Measurements from ENCODE around the gene GFI1B. TPM values are rescaled to one million over a fixed set of nuclear protein-coding genes. Genes with fewer than 3 reads are reported as not detected.

GFI1B gene
- polyA plus RNA-seq, 1 donor from 2014 or later: not detected

DNA sequence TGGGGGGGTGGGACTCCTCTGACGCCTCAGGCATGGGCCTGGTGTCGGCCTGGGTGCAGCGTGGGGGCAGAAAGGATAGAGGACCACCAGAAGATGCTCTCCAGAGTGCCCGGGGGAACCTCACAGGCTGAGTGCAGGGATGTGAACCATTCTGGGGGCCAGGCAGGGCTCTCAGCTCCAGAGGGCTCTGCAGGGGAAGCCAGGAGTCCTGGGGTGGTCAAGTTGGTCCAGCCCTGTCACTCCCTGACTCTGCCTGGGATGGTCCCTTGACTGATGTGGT, 6.5 kb downstream of the GFI1B start:
- no peak for TF ChIP-seq EP300 (conservative IDR thresholded peaks at IDR 0.05; ENCODE audit: poor library complexity, severe bottlenecking)
- no peak for TF ChIP-seq SMC3 (conservative IDR thresholded peaks at IDR 0.05; ENCODE audit: poor library complexity)
- TF ChIP-seq, protein P1, sequence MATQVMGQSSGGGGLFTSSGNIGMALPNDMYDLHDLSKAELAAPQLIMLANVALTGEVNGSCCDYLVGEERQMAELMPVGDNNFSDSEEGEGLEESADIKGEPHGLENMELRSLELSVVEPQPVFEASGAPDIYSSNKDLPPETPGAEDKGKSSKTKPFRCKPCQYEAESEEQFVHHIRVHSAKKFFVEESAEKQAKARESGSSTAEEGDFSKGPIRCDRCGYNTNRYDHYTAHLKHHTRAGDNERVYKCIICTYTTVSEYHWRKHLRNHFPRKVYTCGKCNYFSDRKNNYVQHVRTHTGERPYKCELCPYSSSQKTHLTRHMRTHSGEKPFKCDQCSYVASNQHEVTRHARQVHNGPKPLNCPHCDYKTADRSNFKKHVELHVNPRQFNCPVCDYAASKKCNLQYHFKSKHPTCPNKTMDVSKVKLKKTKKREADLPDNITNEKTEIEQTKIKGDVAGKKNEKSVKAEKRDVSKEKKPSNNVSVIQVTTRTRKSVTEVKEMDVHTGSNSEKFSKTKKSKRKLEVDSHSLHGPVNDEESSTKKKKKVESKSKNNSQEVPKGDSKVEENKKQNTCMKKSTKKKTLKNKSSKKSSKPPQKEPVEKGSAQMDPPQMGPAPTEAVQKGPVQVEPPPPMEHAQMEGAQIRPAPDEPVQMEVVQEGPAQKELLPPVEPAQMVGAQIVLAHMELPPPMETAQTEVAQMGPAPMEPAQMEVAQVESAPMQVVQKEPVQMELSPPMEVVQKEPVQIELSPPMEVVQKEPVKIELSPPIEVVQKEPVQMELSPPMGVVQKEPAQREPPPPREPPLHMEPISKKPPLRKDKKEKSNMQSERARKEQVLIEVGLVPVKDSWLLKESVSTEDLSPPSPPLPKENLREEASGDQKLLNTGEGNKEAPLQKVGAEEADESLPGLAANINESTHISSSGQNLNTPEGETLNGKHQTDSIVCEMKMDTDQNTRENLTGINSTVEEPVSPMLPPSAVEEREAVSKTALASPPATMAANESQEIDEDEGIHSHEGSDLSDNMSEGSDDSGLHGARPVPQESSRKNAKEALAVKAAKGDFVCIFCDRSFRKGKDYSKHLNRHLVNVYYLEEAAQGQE (IDR thresholded peaks at IDR 0.05; ENCODE audit: borderline replicate concordance): no peak
- TF ChIP-seq POLR2AphosphoS5 (IDR thresholded peaks at IDR 0.05): no peak
- TF ChIP-seq MXI1 (conservative IDR thresholded peaks at IDR 0.05; ENCODE audit: poor library complexity, severe bottlenecking): no peak
- TF ChIP-seq EZH2 (IDR thresholded peaks at IDR 0.05; ENCODE audit: borderline replicate concordance, insufficient read depth, low read length, poor library complexity, severe bottlenecking): no peak
- no peak for TF ChIP-seq TAF1 (IDR thresholded peaks at IDR 0.05; ENCODE audit: low read depth)
- TF ChIP-seq CTCF (IDR thresholded peaks at IDR 0.05; ENCODE audit: poor library complexity, severe bottlenecking): no peak
- no peak for TF ChIP-seq RAD21 (conservative IDR thresholded peaks at IDR 0.05)
- Histone ChIP-seq H3K4me3 (ENCODE audit: low read length) (no peak overlapping the region), H3K27ac (ENCODE audit: low read length) (no peak overlapping the region), H3K79me2 (replicated peaks; ENCODE audit: insufficient read depth, low read length) (no peaks in the 10 kb centered on the region), H3K9me2 (ENCODE audit: insufficient read depth, low read length) (no peaks in the 10 kb centered on the region), H3K27me3 (ENCODE audit: insufficient read depth, low read depth, low read length) (peaks cover 2% of the 10 kb centered on the region), H4K20me1 (ENCODE audit: insufficient read depth) (no peaks in the 10 kb centered on the region), H2AFZ (ENCODE audit: low read depth, low read length) (no peak overlapping the region), H3K9me3 (ENCODE audit: low read length) (no peaks in the 10 kb centered on the region), H3K36me3 (ENCODE audit: insufficient read depth, low read length) (no peaks in the 10 kb centered on the region), H3K4me2 (ENCODE audit: low read length) (no peak overlapping the region), H3F3A (ENCODE audit: insufficient read depth, low read length, poor library complexity, severe bottlenecking) (no peaks in the 10 kb centered on the region), H3K9ac (ENCODE audit: low read length) (no peak overlapping the region)

DNA sequence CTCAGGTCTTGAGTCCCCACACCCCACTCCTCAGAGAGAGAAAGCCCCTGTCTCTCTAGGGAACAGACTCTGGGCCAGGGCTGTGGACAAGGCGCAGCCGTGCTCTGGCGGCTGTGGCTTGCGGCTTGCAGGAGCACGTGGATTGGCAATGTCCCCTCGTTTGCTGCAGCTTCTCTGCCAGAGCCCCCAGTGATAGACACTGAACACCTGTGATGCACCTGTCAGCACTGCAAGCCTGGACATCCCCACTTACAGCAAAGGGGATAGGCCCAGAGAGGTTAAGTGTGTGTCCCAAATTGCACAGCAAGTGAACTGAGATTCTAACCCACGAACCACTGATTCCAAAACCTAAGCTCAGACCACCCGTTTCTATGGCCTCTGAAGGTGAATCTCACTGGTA, 7.0 kb downstream of the GFI1B start:
- Histone ChIP-seq H3K9ac (ENCODE audit: low read length) (no peak overlapping the region), H3K36me3 (ENCODE audit: insufficient read depth, low read length) (no peaks in the 10 kb centered on the region), H2AFZ (ENCODE audit: low read depth, low read length) (no peak overlapping the region), H3F3A (ENCODE audit: insufficient read depth, low read length, poor library complexity, severe bottlenecking) (no peaks in the 10 kb centered on the region), H4K20me1 (ENCODE audit: insufficient read depth) (no peaks in the 10 kb centered on the region), H3K79me2 (replicated peaks; ENCODE audit: insufficient read depth, low read length) (no peaks in the 10 kb centered on the region), H3K9me2 (ENCODE audit: insufficient read depth, low read length) (no peaks in the 10 kb centered on the region), H3K9me3 (ENCODE audit: low read length) (no peaks in the 10 kb centered on the region), H3K4me3 (ENCODE audit: low read length) (no peak overlapping the region), H3K4me2 (ENCODE audit: low read length) (no peak overlapping the region), H3K27me3 (ENCODE audit: insufficient read depth, low read depth, low read length) (no peaks in the 10 kb centered on the region), H3K27ac (ENCODE audit: low read length) (no peak overlapping the region)
- no peak for TF ChIP-seq POLR2AphosphoS5 (IDR thresholded peaks at IDR 0.05)
- TF ChIP-seq EZH2 (IDR thresholded peaks at IDR 0.05; ENCODE audit: borderline replicate concordance, insufficient read depth, low read length, poor library complexity, severe bottlenecking): no peak
- TF ChIP-seq, protein P1 (IDR thresholded peaks at IDR 0.05; ENCODE audit: borderline replicate concordance): no peak
- TF ChIP-seq TAF1 (IDR thresholded peaks at IDR 0.05; ENCODE audit: low read depth): no peak
- no peak for TF ChIP-seq CTCF (IDR thresholded peaks at IDR 0.05; ENCODE audit: poor library complexity, severe bottlenecking)
- TF ChIP-seq RAD21 (conservative IDR thresholded peaks at IDR 0.05): no peak
- TF ChIP-seq SMC3 (conservative IDR thresholded peaks at IDR 0.05; ENCODE audit: poor library complexity): no peak
- no peak for TF ChIP-seq EP300 (conservative IDR thresholded peaks at IDR 0.05; ENCODE audit: poor library complexity, severe bottlenecking)
- TF ChIP-seq MXI1 (conservative IDR thresholded peaks at IDR 0.05; ENCODE audit: poor library complexity, severe bottlenecking): no peak
